HEK293 (cell line): Measurements from ENCODE around the gene CHST4.

Source experiments
- CTCF ChIA-PET: fragments of 350-600 bp; formaldehyde crosslinking; extraction: SDS; loops from one replicate; lab custom pipeline; 2021; ENCODE audit warnings: antibody characterized with exemption; lab: Yijun Ruan, JAX
- POLR2A ChIA-PET: fragments of 300-600 bp; formaldehyde crosslinking; extraction: SDS; loops from one replicate; lab custom pipeline; 2020; ENCODE audit warnings: antibody characterized with exemption, inconsistent platforms; lab: Yijun Ruan, JAX
- H3K27ac ChIP-seq: fragments of 200-500 bp; sonication (Bioruptor generic); 2 replicates; pipeline ENCODE4 v1.5.1; 2014; ENCODE audit warnings: low read depth, low read length, control low read depth, inconsistent platforms; ENCODE audit errors: extremely low read depth
- H3K36me3 ChIP-seq, 2 experiments: fragments of 200-500 bp in 1 of 2; sonication (Bioruptor generic) in 1 of 2; 1 replicate in 1 of 2; 2 replicates in 1 of 2; pipeline ENCODE4 v1.5.1; 2014 to 2017; ENCODE audit warnings: inconsistent platforms in 2 of 2, low read length in 2 of 2; ENCODE audit not compliant: control insufficient read depth in 2 of 2, insufficient read depth in 1 of 2
- H3K4me1 ChIP-seq: fragments of 200-500 bp; sonication (Bioruptor generic); 2 replicates; pipeline ENCODE4 v1.5.1; 2014; ENCODE audit warnings: mild to moderate bottlenecking, low read length, inconsistent platforms; ENCODE audit not compliant: control insufficient read depth, insufficient read depth
- H3K4me3 ChIP-seq: 2 replicates; pipeline ENCODE4 v1.5.1; 2011; ENCODE audit warnings: low read depth, mild to moderate bottlenecking, control low read depth, low read length, moderate library complexity
- H3K9me3 ChIP-seq: fragments of 200-500 bp; sonication (Bioruptor generic); 2 replicates; pipeline ENCODE4 v1.5.1; 2014; ENCODE audit warnings: low read depth, low read length, inconsistent platforms; ENCODE audit not compliant: control insufficient read depth, insufficient read depth
- GLI4 ChIP-seq: fragments of 450-650 bp; formaldehyde crosslinking; IDR thresholded peaks from 2 replicates; pipeline ENCODE4 v1.5.1; 2016; ENCODE audit warnings: missing biosample characterization, missing genetic modification characterization
- GLIS2 ChIP-seq: fragments of 450-650 bp; formaldehyde crosslinking; IDR thresholded peaks from 2 replicates; pipeline ENCODE4 v1.5.1; 2016; ENCODE audit warnings: missing biosample characterization, missing genetic modification characterization
- KLF1 ChIP-seq: fragments of 450-650 bp; formaldehyde crosslinking; IDR thresholded peaks from 2 replicates; pipeline ENCODE4 v1.5.1; 2016; ENCODE audit warnings: missing biosample characterization, missing genetic modification characterization
- KLF9 ChIP-seq: fragments of 450-650 bp; formaldehyde crosslinking; IDR thresholded peaks from 2 replicates; pipeline ENCODE4 v1.5.1; 2016; ENCODE audit warnings: missing biosample characterization, missing genetic modification characterization, low read depth
- TSHZ1 ChIP-seq: fragments of 450-650 bp; formaldehyde crosslinking; IDR thresholded peaks from 2 replicates; pipeline ENCODE4 v1.5.1; 2016; ENCODE audit warnings: missing biosample characterization, missing genetic modification characterization, borderline replicate concordance
- ZBTB17 ChIP-seq: fragments of 450-650 bp; formaldehyde crosslinking; IDR thresholded peaks from 2 replicates; pipeline ENCODE4 v1.5.1; 2016; ENCODE audit warnings: missing biosample characterization, missing genetic modification characterization
- ZBTB8A ChIP-seq: fragments of 450-650 bp; formaldehyde crosslinking; IDR thresholded peaks from 2 replicates; pipeline ENCODE4 v1.5.1; 2016; ENCODE audit warnings: missing biosample characterization, missing genetic modification characterization
- ZEB2 ChIP-seq: fragments of 450-650 bp; formaldehyde crosslinking; IDR thresholded peaks from 2 replicates; pipeline ENCODE4 v1.5.1; 2016; ENCODE audit warnings: missing biosample characterization, missing genetic modification characterization
- ZFP3 ChIP-seq: fragments of 450-650 bp; formaldehyde crosslinking; IDR thresholded peaks from 2 replicates; pipeline ENCODE4 v1.5.1; 2016; ENCODE audit warnings: low read depth, missing biosample characterization, missing genetic modification characterization
- ZIC2 ChIP-seq: fragments of 450-650 bp; formaldehyde crosslinking; IDR thresholded peaks from 2 replicates; pipeline ENCODE4 v1.5.1; 2016; ENCODE audit warnings: missing biosample characterization, missing genetic modification characterization
- ZNF155 ChIP-seq: fragments of 450-650 bp; formaldehyde crosslinking; IDR thresholded peaks from 2 replicates; pipeline ENCODE4 v1.5.1; 2016; ENCODE audit warnings: missing biosample characterization, missing genetic modification characterization
- ZNF26 ChIP-seq: fragments of 450-650 bp; formaldehyde crosslinking; IDR thresholded peaks from 2 replicates; pipeline ENCODE4 v1.5.1; 2016; ENCODE audit warnings: missing biosample characterization, missing genetic modification characterization
- ZNF335 ChIP-seq: fragments of 450-650 bp; formaldehyde crosslinking; conservative IDR thresholded peaks from 2 replicates; pipeline ENCODE4 v1.5.1; 2016; ENCODE audit warnings: missing biosample characterization, missing genetic modification characterization
- ZNF37A ChIP-seq: fragments of 450-650 bp; IDR thresholded peaks from 2 replicates; pipeline ENCODE4 v1.5.1; 2018; ENCODE audit warnings: missing biosample characterization, missing genetic modification characterization
- ZNF423 ChIP-seq: fragments of 450-650 bp; formaldehyde crosslinking; IDR thresholded peaks from 2 replicates; pipeline ENCODE4 v1.5.1; 2016; ENCODE audit warnings: missing biosample characterization, missing genetic modification characterization
- ZNF433 ChIP-seq: fragments of 450-650 bp; formaldehyde crosslinking; IDR thresholded peaks from 2 replicates; pipeline ENCODE4 v1.5.1; 2016; ENCODE audit warnings: missing biosample characterization, missing genetic modification characterization, low read depth
- ZNF449 ChIP-seq: fragments of 450-650 bp; formaldehyde crosslinking; IDR thresholded peaks from 2 replicates; pipeline ENCODE4 v1.5.1; 2017; ENCODE audit warnings: missing biosample characterization, mild to moderate bottlenecking, missing genetic modification characterization, moderate library complexity
- ZNF530 ChIP-seq: fragments of 450-650 bp; formaldehyde crosslinking; IDR thresholded peaks from 2 replicates; pipeline ENCODE4 v1.5.1; 2016; ENCODE audit warnings: low read depth, missing biosample characterization, missing genetic modification characterization
- ZNF585B ChIP-seq: fragments of 450-650 bp; formaldehyde crosslinking; IDR thresholded peaks from 2 replicates; pipeline ENCODE4 v1.5.1; 2016; ENCODE audit warnings: missing biosample characterization, missing genetic modification characterization
- ZNF596 ChIP-seq: fragments of 450-650 bp; IDR thresholded peaks from 2 replicates; pipeline ENCODE4 v1.5.0; 2018; ENCODE audit warnings: missing biosample characterization, mild to moderate bottlenecking, missing genetic modification characterization, moderate library complexity
- ZNF610 ChIP-seq: fragments of 450-650 bp; formaldehyde crosslinking; IDR thresholded peaks from 2 replicates; pipeline ENCODE4 v1.5.1; 2016; ENCODE audit warnings: missing biosample characterization, missing genetic modification characterization, borderline replicate concordance
- ZNF621 ChIP-seq: fragments of 450-650 bp; formaldehyde crosslinking; IDR thresholded peaks from 2 replicates; pipeline ENCODE4 v1.5.1; 2017; ENCODE audit warnings: missing biosample characterization, missing genetic modification characterization
- ZNF626 ChIP-seq: fragments of 450-650 bp; sonication (Bioruptor Pico); formaldehyde crosslinking; IDR thresholded peaks from 2 replicates; pipeline ENCODE4 v1.5.1; 2018; ENCODE audit warnings: missing biosample characterization, missing genetic modification characterization, inconsistent platforms
- ZNF645 ChIP-seq: fragments of 450-650 bp; formaldehyde crosslinking; IDR thresholded peaks from 2 replicates; pipeline ENCODE4; 2016; ENCODE audit warnings: missing biosample characterization, missing genetic modification characterization
- ZNF701 ChIP-seq: fragments of 450-650 bp; formaldehyde crosslinking; IDR thresholded peaks from 2 replicates; pipeline ENCODE4 v1.5.1; 2016; ENCODE audit warnings: missing biosample characterization, missing genetic modification characterization

The CHST4 gene

GRCh38 chr16:71573387-71574094 is 47.3 kb downstream of the CHST4 start (continued):
- no peak for TF ChIP-seq ZBTB17 (tag by site-specific recombination)
- no peak for TF ChIP-seq ZNF596 (tag by site-specific recombination)
- no peak for TF ChIP-seq ZNF621 (tag by site-specific recombination)
- TF ChIP-seq ZFP3 (tag by site-specific recombination) = no peak
- TF ChIP-seq ZNF26 = no peak

- Histone ChIP-seq H3K9me3 (no peaks in the 10 kb centered on the region), H3K4me1 (no peaks in the 10 kb centered on the region), H3K27ac (no peak overlapping the region), H3K36me3 (no peaks in the 10 kb centered on the region), H3K4me3 (no peak overlapping the region)
- POLR2A ChIA-PET = no interaction called here
- TF ChIP-seq ZNF645 (tag by site-specific recombination) (no peak), ZNF610 (no peak), ZEB2 (tag by site-specific recombination) (no peak), GLIS2 (no peak), KLF9 (no peak), ZNF335 (tag by site-specific recombination) (no peak), ZNF37A (tag by site-specific recombination) (no peak), GLI4 (no peak), ZBTB8A (tag by site-specific recombination) (no peak), ZNF155 (tag by site-specific recombination) (no peak), KLF1 (tag by site-specific recombination) (no peak), ZNF701 (no peak), ZNF585B (tag by site-specific recombination) (no peak), ZIC2 (tag by site-specific recombination) (no peak), ZNF433 (tag by site-specific recombination) (no peak), ZNF423 (tag by site-specific recombination) (no peak), ZNF626 (tag by site-specific recombination) (no peak), ZNF449 (tag by site-specific recombination) (no peak), TSHZ1 (tag by site-specific recombination) (no peak), ZNF530 (tag by site-specific recombination) (no peak)
- TF ChIP-seq, all 188 proteins: peak for 0
- CTCF ChIA-PET = interaction anchor here (0.8 to 2.9 kb wide), 3 partner anchors 10 to 36 kb away, joined by 3 to 8 read pairs (median 6); no protein-coding TSS in a partner anchor
These were observed 48.5 kb downstream of the CHST4 start for GRCh38 chr16:71574702-71575101.
